GM12878 (cell line): ENCODE results near the gene IFNA8.

ENCODE experiments used
- EZH2 ChIP-seq: IDR thresholded peaks from 2 replicates; pipeline ENCODE4 v1.6.1; 2012; ENCODE audit warnings: low read depth, mild to moderate bottlenecking, control low read depth, inconsistent platforms, low read length, borderline replicate concordance; ENCODE audit not compliant: control insufficient read depth
- FOS ChIP-seq: IDR thresholded peaks from 3 replicates; pipeline ENCODE4 v1.6.1; 2011; ENCODE audit warnings: borderline replicate concordance; ENCODE audit not compliant: insufficient read length; ENCODE audit errors: extremely low read depth
- FOXK2 ChIP-seq: fragments of 450-650 bp; IDR thresholded peaks from 2 replicates; pipeline ENCODE4 v1.6.1; 2017; ENCODE audit warnings: mild to moderate bottlenecking, moderate library complexity
- TF ChIP-seq, protein P1 (sequence below), 3 experiments: IDR thresholded peaks in 2 of 3; conservative IDR thresholded peaks in 1 of 3; 2 replicates each; pipeline ENCODE4 v1.5.1; 2011; ENCODE audit warnings: low read depth in 3 of 3, low read length in 3 of 3, mild to moderate bottlenecking in 3 of 3, control low read depth in 2 of 3, moderate library complexity in 2 of 3, inconsistent platforms in 1 of 3, mixed read lengths in 1 of 3; ENCODE audit not compliant: control insufficient read depth in 2 of 3, insufficient read depth in 1 of 3; ENCODE audit errors: extremely low read depth in 1 of 3
- TF ChIP-seq, protein P2 (sequence below): fragments of 450-650 bp; IDR thresholded peaks from 2 replicates; pipeline ENCODE4 v1.6.1; 2018; ENCODE audit warnings: mild to moderate bottlenecking, low read depth, moderate library complexity; ENCODE audit not compliant: partially characterized antibody
- TF ChIP-seq, protein P3 (sequence below): IDR thresholded peaks from 2 replicates; pipeline ENCODE4 v1.6.1; 2011; ENCODE audit warnings: borderline replicate concordance, low read depth, mild to moderate bottlenecking, moderate library complexity, mixed read lengths, low read length; ENCODE audit not compliant: insufficient read depth; ENCODE audit errors: extremely low read length

DNA sequence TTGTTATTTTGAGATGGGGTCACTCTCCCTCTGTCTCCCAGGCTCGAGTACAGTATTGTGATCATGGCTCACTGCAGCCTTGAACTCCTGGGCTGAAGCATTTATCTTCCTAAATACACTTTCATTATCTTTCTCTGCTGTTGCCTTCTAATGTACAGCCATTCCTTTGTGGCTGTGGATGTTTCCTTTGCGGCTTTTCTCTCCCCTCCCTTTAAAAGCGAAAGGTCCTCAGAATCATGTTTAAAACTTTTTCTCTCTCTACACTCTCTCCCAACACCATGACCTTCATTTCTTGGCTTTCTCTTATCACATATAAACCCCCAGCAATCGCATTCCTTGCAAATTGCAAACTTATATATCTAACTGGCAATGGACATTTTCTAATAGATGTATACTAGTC lies 25.3 kb upstream of the IFNA8 start:
- TF ChIP-seq, protein P1, sequence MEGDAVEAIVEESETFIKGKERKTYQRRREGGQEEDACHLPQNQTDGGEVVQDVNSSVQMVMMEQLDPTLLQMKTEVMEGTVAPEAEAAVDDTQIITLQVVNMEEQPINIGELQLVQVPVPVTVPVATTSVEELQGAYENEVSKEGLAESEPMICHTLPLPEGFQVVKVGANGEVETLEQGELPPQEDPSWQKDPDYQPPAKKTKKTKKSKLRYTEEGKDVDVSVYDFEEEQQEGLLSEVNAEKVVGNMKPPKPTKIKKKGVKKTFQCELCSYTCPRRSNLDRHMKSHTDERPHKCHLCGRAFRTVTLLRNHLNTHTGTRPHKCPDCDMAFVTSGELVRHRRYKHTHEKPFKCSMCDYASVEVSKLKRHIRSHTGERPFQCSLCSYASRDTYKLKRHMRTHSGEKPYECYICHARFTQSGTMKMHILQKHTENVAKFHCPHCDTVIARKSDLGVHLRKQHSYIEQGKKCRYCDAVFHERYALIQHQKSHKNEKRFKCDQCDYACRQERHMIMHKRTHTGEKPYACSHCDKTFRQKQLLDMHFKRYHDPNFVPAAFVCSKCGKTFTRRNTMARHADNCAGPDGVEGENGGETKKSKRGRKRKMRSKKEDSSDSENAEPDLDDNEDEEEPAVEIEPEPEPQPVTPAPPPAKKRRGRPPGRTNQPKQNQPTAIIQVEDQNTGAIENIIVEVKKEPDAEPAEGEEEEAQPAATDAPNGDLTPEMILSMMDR (IDR thresholded peaks at IDR 0.05 in 2 of 3, conservative IDR thresholded peaks at IDR 0.05 in 1 of 3; ENCODE audit: control insufficient read depth in 2 of 3, extremely low read depth in 1 of 3, insufficient read depth in 1 of 3, low read depth in 3 of 3, low read length in 3 of 3), result no peak
- no peak for TF ChIP-seq FOXK2
- TF ChIP-seq, protein P2, sequence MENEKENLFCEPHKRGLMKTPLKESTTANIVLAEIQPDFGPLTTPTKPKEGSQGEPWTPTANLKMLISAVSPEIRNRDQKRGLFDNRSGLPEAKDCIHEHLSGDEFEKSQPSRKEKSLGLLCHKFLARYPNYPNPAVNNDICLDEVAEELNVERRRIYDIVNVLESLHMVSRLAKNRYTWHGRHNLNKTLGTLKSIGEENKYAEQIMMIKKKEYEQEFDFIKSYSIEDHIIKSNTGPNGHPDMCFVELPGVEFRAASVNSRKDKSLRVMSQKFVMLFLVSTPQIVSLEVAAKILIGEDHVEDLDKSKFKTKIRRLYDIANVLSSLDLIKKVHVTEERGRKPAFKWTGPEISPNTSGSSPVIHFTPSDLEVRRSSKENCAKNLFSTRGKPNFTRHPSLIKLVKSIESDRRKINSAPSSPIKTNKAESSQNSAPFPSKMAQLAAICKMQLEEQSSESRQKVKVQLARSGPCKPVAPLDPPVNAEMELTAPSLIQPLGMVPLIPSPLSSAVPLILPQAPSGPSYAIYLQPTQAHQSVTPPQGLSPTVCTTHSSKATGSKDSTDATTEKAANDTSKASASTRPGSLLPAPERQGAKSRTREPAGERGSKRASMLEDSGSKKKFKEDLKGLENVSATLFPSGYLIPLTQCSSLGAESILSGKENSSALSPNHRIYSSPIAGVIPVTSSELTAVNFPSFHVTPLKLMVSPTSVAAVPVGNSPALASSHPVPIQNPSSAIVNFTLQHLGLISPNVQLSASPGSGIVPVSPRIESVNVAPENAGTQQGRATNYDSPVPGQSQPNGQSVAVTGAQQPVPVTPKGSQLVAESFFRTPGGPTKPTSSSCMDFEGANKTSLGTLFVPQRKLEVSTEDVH, result no peak
- no peak for TF ChIP-seq EZH2
- TF ChIP-seq FOS, result no peak
- TF ChIP-seq, protein P3, sequence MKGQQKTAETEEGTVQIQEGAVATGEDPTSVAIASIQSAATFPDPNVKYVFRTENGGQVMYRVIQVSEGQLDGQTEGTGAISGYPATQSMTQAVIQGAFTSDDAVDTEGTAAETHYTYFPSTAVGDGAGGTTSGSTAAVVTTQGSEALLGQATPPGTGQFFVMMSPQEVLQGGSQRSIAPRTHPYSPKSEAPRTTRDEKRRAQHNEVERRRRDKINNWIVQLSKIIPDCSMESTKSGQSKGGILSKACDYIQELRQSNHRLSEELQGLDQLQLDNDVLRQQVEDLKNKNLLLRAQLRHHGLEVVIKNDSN, result no peak
